Measurements from ENCODE around the gene TMEM54.
"Not testable (repeated sequence)": the region's sequence is repeated elsewhere in the genome, so short reads cannot be mapped to it uniquely, and the experiment has no call there.

DNA sequence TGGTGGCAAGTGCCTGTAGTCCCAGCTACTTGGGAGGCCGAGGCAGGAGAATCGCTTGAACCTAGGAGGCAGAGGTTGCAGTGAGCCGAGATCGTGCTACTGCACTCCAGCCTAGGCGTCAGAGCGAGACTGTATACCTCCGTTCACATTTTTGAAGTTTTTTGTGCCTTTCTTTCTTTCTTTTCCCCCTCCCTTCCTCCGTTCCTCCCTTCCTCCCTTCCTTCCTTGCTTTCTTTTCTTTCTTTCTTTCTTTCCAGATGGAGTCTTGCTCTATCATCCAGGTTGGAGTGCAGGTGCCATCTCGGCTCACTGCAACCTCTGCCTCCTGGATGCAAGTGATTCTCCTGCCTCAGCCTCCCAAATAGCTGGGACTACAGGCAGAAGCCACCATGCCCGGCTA is 4.4 kb upstream of the TMEM54 start:
- TF ChIP-seq, protein P1, sequence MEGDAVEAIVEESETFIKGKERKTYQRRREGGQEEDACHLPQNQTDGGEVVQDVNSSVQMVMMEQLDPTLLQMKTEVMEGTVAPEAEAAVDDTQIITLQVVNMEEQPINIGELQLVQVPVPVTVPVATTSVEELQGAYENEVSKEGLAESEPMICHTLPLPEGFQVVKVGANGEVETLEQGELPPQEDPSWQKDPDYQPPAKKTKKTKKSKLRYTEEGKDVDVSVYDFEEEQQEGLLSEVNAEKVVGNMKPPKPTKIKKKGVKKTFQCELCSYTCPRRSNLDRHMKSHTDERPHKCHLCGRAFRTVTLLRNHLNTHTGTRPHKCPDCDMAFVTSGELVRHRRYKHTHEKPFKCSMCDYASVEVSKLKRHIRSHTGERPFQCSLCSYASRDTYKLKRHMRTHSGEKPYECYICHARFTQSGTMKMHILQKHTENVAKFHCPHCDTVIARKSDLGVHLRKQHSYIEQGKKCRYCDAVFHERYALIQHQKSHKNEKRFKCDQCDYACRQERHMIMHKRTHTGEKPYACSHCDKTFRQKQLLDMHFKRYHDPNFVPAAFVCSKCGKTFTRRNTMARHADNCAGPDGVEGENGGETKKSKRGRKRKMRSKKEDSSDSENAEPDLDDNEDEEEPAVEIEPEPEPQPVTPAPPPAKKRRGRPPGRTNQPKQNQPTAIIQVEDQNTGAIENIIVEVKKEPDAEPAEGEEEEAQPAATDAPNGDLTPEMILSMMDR (IDR thresholded peaks at IDR 0.05), result not testable (repeated sequence)
- not testable (repeated sequence) for TF ChIP-seq EP300 (IDR thresholded peaks at IDR 0.05)
